ENCODE results near the gene UBR4.

DNA sequence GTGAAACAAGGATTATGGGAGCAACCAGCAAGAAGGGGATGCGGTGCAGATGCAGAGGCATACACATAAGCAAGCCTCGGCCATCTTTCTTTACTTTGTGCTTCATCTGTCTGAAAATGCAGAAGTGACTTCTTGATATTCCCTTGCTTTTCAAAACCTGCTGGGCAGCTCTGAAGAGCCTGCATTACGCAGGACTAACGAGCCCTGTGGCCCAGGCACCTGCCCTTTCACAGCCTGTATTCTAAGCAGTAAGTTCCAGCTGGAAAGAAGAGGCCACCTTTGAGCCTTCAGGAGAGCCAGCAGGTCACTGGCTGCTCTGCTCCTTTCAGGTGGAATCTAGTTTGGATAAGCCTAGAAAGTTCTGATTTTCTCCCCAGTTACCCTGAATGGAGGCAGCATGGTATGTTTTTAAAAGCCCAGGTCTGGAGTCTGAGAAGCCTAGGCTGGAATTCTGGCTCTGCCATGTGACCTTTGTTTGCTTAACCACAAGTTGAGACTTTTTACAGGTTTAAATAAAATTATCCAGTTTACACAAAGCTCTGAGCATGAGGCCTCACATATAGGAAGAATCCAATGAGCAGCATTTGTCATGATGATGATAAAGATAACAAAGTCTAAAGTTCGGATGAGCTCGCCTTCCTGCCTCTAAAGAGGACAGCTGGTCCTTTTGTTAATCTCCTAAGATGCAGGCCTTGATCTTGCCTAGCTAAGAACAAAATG lies 122.9 kb downstream of the UBR4 start:
- TF ChIP-seq EZH2 (IDR thresholded peaks at IDR 0.05; ENCODE audit: low read length) = no peak
- TF ChIP-seq, protein P1, sequence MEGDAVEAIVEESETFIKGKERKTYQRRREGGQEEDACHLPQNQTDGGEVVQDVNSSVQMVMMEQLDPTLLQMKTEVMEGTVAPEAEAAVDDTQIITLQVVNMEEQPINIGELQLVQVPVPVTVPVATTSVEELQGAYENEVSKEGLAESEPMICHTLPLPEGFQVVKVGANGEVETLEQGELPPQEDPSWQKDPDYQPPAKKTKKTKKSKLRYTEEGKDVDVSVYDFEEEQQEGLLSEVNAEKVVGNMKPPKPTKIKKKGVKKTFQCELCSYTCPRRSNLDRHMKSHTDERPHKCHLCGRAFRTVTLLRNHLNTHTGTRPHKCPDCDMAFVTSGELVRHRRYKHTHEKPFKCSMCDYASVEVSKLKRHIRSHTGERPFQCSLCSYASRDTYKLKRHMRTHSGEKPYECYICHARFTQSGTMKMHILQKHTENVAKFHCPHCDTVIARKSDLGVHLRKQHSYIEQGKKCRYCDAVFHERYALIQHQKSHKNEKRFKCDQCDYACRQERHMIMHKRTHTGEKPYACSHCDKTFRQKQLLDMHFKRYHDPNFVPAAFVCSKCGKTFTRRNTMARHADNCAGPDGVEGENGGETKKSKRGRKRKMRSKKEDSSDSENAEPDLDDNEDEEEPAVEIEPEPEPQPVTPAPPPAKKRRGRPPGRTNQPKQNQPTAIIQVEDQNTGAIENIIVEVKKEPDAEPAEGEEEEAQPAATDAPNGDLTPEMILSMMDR (optimal IDR thresholded peaks at IDR 0.05 in 1 of 3, IDR thresholded peaks at IDR 0.05 in 1 of 3, conservative IDR thresholded peaks at IDR 0.05 in 1 of 3; ENCODE audit: extremely low read depth in 1 of 3, insufficient read depth in 2 of 3, low read length in 3 of 3) = no peak

Measured in keratinocyte (primary cell).